ENCODE data around the gene ISX. TPM values are rescaled to one million over a fixed set of nuclear protein-coding genes. Genes with fewer than 3 reads are reported as not detected.

ISX gene
- total and polyA plus RNA-seq, 9 of the 15 experiments (the other 6 are each of a cell fraction or from before 2014, with no cell fraction given): 0.03 to 0.36 (median 0.07) TPM

GRCh38 chr22:35102663-35103062 is 36.7 kb downstream of the ISX start:
- POLR2A ChIA-PET: interaction anchor here (0.8 kb wide), 1 partner anchor 963 kb away, joined by 3 read pairs; no protein-coding TSS in a partner anchor
- H3K4me3 ChIP-seq: no peak overlapping the region
- no peaks in the 10 kb centered on the region for H3K36me3 ChIP-seq (ENCODE audit: control insufficient read depth, insufficient read depth, low read length)
- H2AFZ ChIP-seq (ENCODE audit: low read depth, low read length): peak overlapping the region; percentile 4; the same call in 1 of the 2 replicates
- intact Hi-C loops (cut with micrococcal nuclease): no loop called here
- H3K9ac ChIP-seq (ENCODE audit: insufficient read depth in 1 of 2, low read depth in 2 of 2, low read length in 2 of 2): no peak overlapping the region
- WGBS (ENCODE audit: insufficient coverage, low coverage, missing lambda C conversion rate): 23% methylated on average over 4 of the region's 5 CpGs
- no peak for FAIRE-seq
- peaks cover 0 to 16% of the 10 kb centered on the region in 2 experiments; a peak in 3 of 5 replicates for H3K4me1 ChIP-seq (replicated peaks in 1 of 2; ENCODE audit: control insufficient read depth in 2 of 2, insufficient read depth in 2 of 2, low read length in 2 of 2)
- H3K4me2 ChIP-seq (ENCODE audit: insufficient read depth, low read length): no peak overlapping the region
- BruUV-seq (replicated peaks): no TSS peak
- H4K20me1 ChIP-seq (replicated peaks; ENCODE audit: control insufficient read depth, insufficient read depth, low read length): no peaks in the 10 kb centered on the region
- H3K79me2 ChIP-seq (ENCODE audit: control insufficient read depth, insufficient read depth, low read length): no peaks in the 10 kb centered on the region
- peak; percentile 72 for ATAC-seq
- H3K9me3 ChIP-seq (replicated peaks; ENCODE audit: control insufficient read depth, insufficient read depth, low read depth, low read length): no peaks in the 10 kb centered on the region
- peak overlapping the region; percentile 38; the same call in 1 of the 3 replicates for H3K27ac ChIP-seq (ENCODE audit: extremely low read depth, low read depth, low read length)
- no peaks in the 10 kb centered on the region for H3K27me3 ChIP-seq (ENCODE audit: control insufficient read depth in 2 of 2, insufficient read depth in 2 of 2, low read length in 2 of 2)
- DNase-seq (ENCODE audit: extremely low read depth in 1 of 4, low spot score in 3 of 4): peak; percentile 14 to 48 (median 20)
- no peaks in the 10 kb centered on the region for H3K9me1 ChIP-seq (ENCODE audit: control insufficient read depth, insufficient read depth, low read length)
- in situ Hi-C loops (cut with MboI): no loop called here
- CTCF ChIA-PET (ENCODE audit: low intra/inter-chr PET ratio): no interaction called here
- TF ChIP-seq SMARCE1 (IDR thresholded peaks at IDR 0.05): peak; percentile 21; the same call in 1 of the 2 replicates
- peak; percentile 53; the same call in 1 of the 2 replicates for TF ChIP-seq REST (IDR thresholded peaks at IDR 0.05; ENCODE audit: borderline replicate concordance)
- TF ChIP-seq REST (CRISPR knock-in tag; IDR thresholded peaks at IDR 0.05; ENCODE audit: low read depth): no peak
- TF ChIP-seq MTA1 (IDR thresholded peaks at IDR 0.05; ENCODE audit: borderline replicate concordance): peak; percentile 84; the same call in 1 of the 2 replicates
- peak; percentile 51 for TF ChIP-seq SPI1 (IDR thresholded peaks at IDR 0.05; ENCODE audit: borderline replicate concordance, low read depth, low read length)
- TF ChIP-seq ZNF318 (IDR thresholded peaks at IDR 0.05; ENCODE audit: borderline replicate concordance in 1 of 2, low read depth in 1 of 2): no peak
